Esophagus muscularis mucosa (tissue), 4 donors: ENCODE results near the gene MAU2.

Experiments used
- CTCF ChIP-seq, 3 experiments: fragments of 200-600 bp in 2 of 3; fragments of 450-650 bp in 1 of 3; sonication (generic) in 2 of 3; IDR thresholded peaks; one replicate each; pipeline ENCODE4 v1.5.1; 2017 to 2019; ENCODE audit warnings: antibody characterized with exemption in 3 of 3, mild to moderate bottlenecking in 2 of 3, moderate library complexity in 1 of 3
- EP300 ChIP-seq: sonication (generic); formaldehyde crosslinking; IDR thresholded peaks from one replicate; pipeline ENCODE4 v1.6.1; 2017; ENCODE audit warnings: antibody characterized with exemption
- POLR2AphosphoS5 ChIP-seq, 2 donors: sonication (generic); formaldehyde crosslinking; IDR thresholded peaks; one replicate each; pipeline ENCODE4 v1.6.1; 2017; ENCODE audit warnings: antibody characterized with exemption in 2 of 2

DNA sequence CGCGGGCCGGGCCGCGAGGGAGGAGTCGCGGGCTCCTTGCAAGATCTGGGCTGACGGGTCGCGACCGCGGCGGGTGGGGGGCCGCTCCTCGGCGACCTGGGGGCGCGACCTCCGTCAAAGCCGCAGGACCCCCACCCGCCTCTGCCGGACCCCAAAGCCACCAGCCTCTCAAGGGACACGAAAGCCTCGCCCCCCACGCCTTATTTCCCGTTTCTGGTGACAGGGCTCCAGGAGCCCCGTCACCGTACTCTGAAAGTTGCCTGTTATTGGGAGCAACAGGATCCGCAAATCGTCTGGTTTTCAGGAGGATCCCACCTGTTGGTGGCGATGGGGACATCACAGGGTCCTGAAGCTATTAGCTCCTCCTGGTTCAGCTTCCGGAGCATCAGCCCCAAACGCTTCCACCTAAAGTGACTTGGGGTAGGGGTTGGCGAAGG, 530 bp downstream of the MAU2 start:
- TF ChIP-seq POLR2AphosphoS5 (IDR thresholded peaks at IDR 0.05) (no peak), CTCF (IDR thresholded peaks at IDR 0.05) (no peak), EP300 (no peak)
